Gastroesophageal sphincter (tissue), 4 donors: Measurements from ENCODE around the gene ACSF2. TPM values are rescaled to one million over a fixed set of nuclear protein-coding genes. Genes with fewer than 3 reads are reported as not detected.
"Not testable (repeated sequence)": the region's sequence is repeated elsewhere in the genome, so short reads cannot be mapped to it uniquely, and the experiment has no call there.

Experiments
- ATAC-seq: fragments of 150-250 bp; one replicate; pipeline ENCODE4 v1.9.1; 2016; ENCODE audit warnings: mild to moderate bottlenecking, moderate library complexity
- H3K27ac ChIP-seq, 4 donors: fragments of 200-600 bp; sonication (generic) in 3 of 4; 1 replicate in 3 of 4; 2 replicates in 1 of 4; pipeline ENCODE4 v1.5.1; 2016 to 2019
- H3K27me3 ChIP-seq: fragments of 200-600 bp; sonication (generic); one replicate; pipeline ENCODE4 v1.5.1; 2019
- H3K36me3 ChIP-seq, 2 donors: fragments of 200-600 bp; sonication (generic); one replicate each; pipeline ENCODE4 v1.5.1; 2019; ENCODE audit warnings: control low read depth in 1 of 2
- H3K4me1 ChIP-seq, 3 donors: fragments of 200-600 bp; sonication (generic); 1 replicate in 2 of 3; 2 replicates in 1 of 3; pipeline ENCODE4 v1.5.1; 2016 to 2019; ENCODE audit warnings: control low read depth in 2 of 3
- H3K4me3 ChIP-seq, 2 donors: fragments of 200-600 bp; sonication (generic); one replicate each; pipeline ENCODE4 v1.5.1; 2019; ENCODE audit warnings: mild to moderate bottlenecking in 1 of 2, moderate library complexity in 1 of 2
- H3K9me3 ChIP-seq, 3 donors: fragments of 200-600 bp; sonication (generic); one replicate each; pipeline ENCODE4 v1.5.1; 2017 to 2019; ENCODE audit warnings: control low read depth in 2 of 3
- CTCF ChIP-seq, 4 experiments: fragments of 200-600 bp in 2 of 4; fragments of 450-650 bp in 2 of 4; sonication (generic) in 1 of 4; IDR thresholded peaks; one replicate each; pipeline ENCODE4 v1.5.1; 2017 to 2019; ENCODE audit warnings: antibody characterized with exemption in 4 of 4, mild to moderate bottlenecking in 2 of 4, moderate library complexity in 2 of 4
- EP300 ChIP-seq: sonication (generic); formaldehyde crosslinking; IDR thresholded peaks from one replicate; pipeline ENCODE4 v1.6.1; 2017; ENCODE audit warnings: antibody characterized with exemption, mild to moderate bottlenecking
- POLR2A ChIP-seq, 2 donors: fragments of 450-650 bp; IDR thresholded peaks; one replicate each; pipeline ENCODE4 v1.6.1; 2017; ENCODE audit warnings: antibody characterized with exemption in 2 of 2, mild to moderate bottlenecking in 2 of 2, moderate library complexity in 1 of 2
- POLR2AphosphoS5 ChIP-seq: sonication (generic); formaldehyde crosslinking; IDR thresholded peaks from one replicate; pipeline ENCODE4 v1.6.1; 2017; ENCODE audit warnings: antibody characterized with exemption
- WGBS, 2 donors: methylation state at CpG; one replicate each; pipeline ENCODE4 v1.1.5; 2018; ENCODE audit warnings: low coverage in 1 of 2; 5-methylcytosine and 5-hydroxymethylcytosine counted together
- total RNA-seq, 4 donors: library from RNA; depleted of rRNA; stranded (reverse); fragments of >200 nt; gene quantifications; one replicate each; pipeline ENCODE4 v1.1.0, GENCODE V29; 2016

ACSF2 gene
- total RNA-seq, 4 donors from 2014 or later: 11.5 to 23.3 (median 16.1) TPM

GRCh38 chr17:50473901-50474300 is 47.9 kb downstream of the ACSF2 start:
- Histone ChIP-seq H3K9me3 (no peaks in the 10 kb centered on the region), H3K4me3 (no peak overlapping the region), H3K36me3 (peaks cover 0 to 17% of the 10 kb centered on the region in 2 donors), H3K27ac (no peak overlapping the region), H3K27me3 (peaks cover 26% of the 10 kb centered on the region), H3K4me1 (peaks cover 0 to 19% (median 5%) of the 10 kb centered on the region in 3 donors)
- WGBS, 2 donors: 93 to 100% methylated on average over 3 to 8 of the region's 11 CpGs
- TF ChIP-seq POLR2AphosphoS5 (no peak), EP300 (no peak), POLR2A (IDR thresholded peaks at IDR 0.05) (no peak), CTCF (IDR thresholded peaks at IDR 0.05) (no peak)
- ATAC-seq: no peak

- H3K4me3 ChIP-seq: no peak overlapping the region
- H3K27me3 ChIP-seq: peaks cover 20% of the 10 kb centered on the region
- H3K36me3 ChIP-seq: peaks cover 0 to 17% of the 10 kb centered on the region in 2 donors
- H3K27ac ChIP-seq: no peak overlapping the region
- WGBS, 2 donors: 43 to 70% methylated on average over 1 to 2 of the region's 6 CpGs
- H3K9me3 ChIP-seq: no peaks in the 10 kb centered on the region
- H3K4me1 ChIP-seq: peaks cover 0 to 17% (median under 1%) of the 10 kb centered on the region in 3 donors
- TF ChIP-seq POLR2A (IDR thresholded peaks at IDR 0.05): no peak
- no peak for ATAC-seq
These were observed 48.5 kb downstream of the ACSF2 start for GRCh38 chr17:50474523-50474922.

- 85 to 88% methylated on average over 4 of the region's 4 CpGs for WGBS, 2 donors
- H3K4me1 ChIP-seq: peaks cover 0 to 23% (median 5%) of the 10 kb centered on the region in 3 donors
- no peak overlapping the region for H3K4me3 ChIP-seq
- H3K27ac ChIP-seq: no peak overlapping the region
- H3K36me3 ChIP-seq: peaks cover 0 to 17% of the 10 kb centered on the region in 2 donors
- H3K27me3 ChIP-seq: peaks cover 16% of the 10 kb centered on the region
- no peak for ATAC-seq
- no peaks in the 10 kb centered on the region for H3K9me3 ChIP-seq
- TF ChIP-seq POLR2A (IDR thresholded peaks at IDR 0.05) (no peak), POLR2AphosphoS5 (no peak), CTCF (IDR thresholded peaks at IDR 0.05) (no peak), EP300 (no peak)
These were observed 49.3 kb downstream of the ACSF2 start for GRCh38 chr17:50475362-50475761.

- peaks cover 0 to 15% of the 10 kb centered on the region in 2 donors for H3K36me3 ChIP-seq
- 11 to 50% methylated on average over 2 to 16 of the region's 33 CpGs for WGBS, 2 donors
- not testable (repeated sequence) for H3K9me3 ChIP-seq, ATAC-seq, H3K4me3 ChIP-seq, H3K27ac ChIP-seq
- peaks cover 16% of the 10 kb centered on the region for H3K27me3 ChIP-seq
- H3K4me1 ChIP-seq: peaks cover 0 to 29% (median 5%) of the 10 kb centered on the region in 3 donors
These were observed 49.9 kb downstream of the ACSF2 start for GRCh38 chr17:50475775-50476544.

- peaks cover 16% of the 10 kb centered on the region for H3K27me3 ChIP-seq
- no peak overlapping the region for H3K4me3 ChIP-seq
- H3K36me3 ChIP-seq: peaks cover 0 to 9% of the 10 kb centered on the region in 2 donors
These were observed 50.7 kb downstream of the ACSF2 start for GRCh38 chr17:50476545-50477315.

More at GRCh38 chr17:50476545-50477315, 50.7 kb downstream of the ACSF2 start:
- Histone ChIP-seq H3K27ac (no peak overlapping the region), H3K4me1 (peaks cover 0 to 31% (median 5%) of the 10 kb centered on the region in 3 donors), H3K9me3 (no peaks in the 10 kb centered on the region)
- WGBS, 2 donors: 68 to 79% methylated on average over 4 to 10 of the region's 18 CpGs
- TF ChIP-seq POLR2A (IDR thresholded peaks at IDR 0.05) (no peak), CTCF (IDR thresholded peaks at IDR 0.05) (no peak), POLR2AphosphoS5 (no peak), EP300 (no peak)
- no peak for ATAC-seq
